ENCODE data around the gene OLIG1.

OLIG1 gene

GRCh38 chr21:33063907-33064622 is 5.9 kb upstream of the OLIG1 start:
- no peak for DNase-seq

GRCh38 chr21:33064623-33065390 is 5.1 kb upstream of the OLIG1 start:
- no peak for DNase-seq

- DNase-seq, result no peak
These were observed 2.9 kb upstream of the OLIG1 start for GRCh38 chr21:33067043-33067442.

GRCh38 chr21:33067457-33067856 is 2.5 kb upstream of the OLIG1 start:
- no peak for DNase-seq

- DNase-seq, result no peak
These were observed 698 bp upstream of the OLIG1 start for GRCh38 chr21:33069243-33069642.

GRCh38 chr21:33069645-33069993 is 322 bp upstream of the OLIG1 start:
- DNase-seq, result no peak

GRCh38 chr21:33070744-33070997 is 730 bp downstream of the OLIG1 start:
- no peak for DNase-seq

GRCh38 chr21:33070998-33071769 is 1.2 kb downstream of the OLIG1 start:
- DNase-seq, result no peak

GRCh38 chr21:33071770-33072306 is 1.9 kb downstream of the OLIG1 start:
- no peak for DNase-seq

GRCh38 chr21:33073636-33074035 is 3.7 kb downstream of the OLIG1 start:
- DNase-seq, result no peak

GRCh38 chr21:33075128-33075527 is 5.2 kb downstream of the OLIG1 start:
- no peak for DNase-seq

GRCh38 chr21:33075596-33076195 is 5.8 kb downstream of the OLIG1 start:
- DNase-seq, result no peak

- no peak for DNase-seq
These were observed 6.8 kb downstream of the OLIG1 start for GRCh38 chr21:33076600-33077329.

GRCh38 chr21:33078907-33079582 is 9.1 kb downstream of the OLIG1 start:
- no peak for DNase-seq

GRCh38 chr21:33080376-33080775 is 10.4 kb downstream of the OLIG1 start:
- DNase-seq, result no peak

GRCh38 chr21:33080776-33081175 is 10.8 kb downstream of the OLIG1 start:
- DNase-seq, result no peak

GRCh38 chr21:33088384-33088783 is 18.4 kb downstream of the OLIG1 start:
- DNase-seq, result no peak

GRCh38 chr21:33089395-33090119 is 19.6 kb downstream of the OLIG1 start:
- DNase-seq, result no peak

GRCh38 chr21:33096426-33096825 is 26.5 kb downstream of the OLIG1 start:
- no peak for DNase-seq

GRCh38 chr21:33099131-33099530 is 29.2 kb downstream of the OLIG1 start:
- no peak for DNase-seq

GRCh38 chr21:33101300-33101911 is 31.5 kb downstream of the OLIG1 start:
- no peak for DNase-seq
